Embryonic facial prominence (tissue), 1 donor: ENCODE results near the gene AFG1L.
"Not testable (repeated sequence)": the region's sequence is repeated elsewhere in the genome, so short reads cannot be mapped to it uniquely, and the experiment has no call there.

ENCODE experiments used
- DNase-seq: peaks from one replicate; pipeline ENCODE4 v3.0.0-alpha.2; 2016; ENCODE audit errors: extremely low spot score

Gene AFG1L

DNA sequence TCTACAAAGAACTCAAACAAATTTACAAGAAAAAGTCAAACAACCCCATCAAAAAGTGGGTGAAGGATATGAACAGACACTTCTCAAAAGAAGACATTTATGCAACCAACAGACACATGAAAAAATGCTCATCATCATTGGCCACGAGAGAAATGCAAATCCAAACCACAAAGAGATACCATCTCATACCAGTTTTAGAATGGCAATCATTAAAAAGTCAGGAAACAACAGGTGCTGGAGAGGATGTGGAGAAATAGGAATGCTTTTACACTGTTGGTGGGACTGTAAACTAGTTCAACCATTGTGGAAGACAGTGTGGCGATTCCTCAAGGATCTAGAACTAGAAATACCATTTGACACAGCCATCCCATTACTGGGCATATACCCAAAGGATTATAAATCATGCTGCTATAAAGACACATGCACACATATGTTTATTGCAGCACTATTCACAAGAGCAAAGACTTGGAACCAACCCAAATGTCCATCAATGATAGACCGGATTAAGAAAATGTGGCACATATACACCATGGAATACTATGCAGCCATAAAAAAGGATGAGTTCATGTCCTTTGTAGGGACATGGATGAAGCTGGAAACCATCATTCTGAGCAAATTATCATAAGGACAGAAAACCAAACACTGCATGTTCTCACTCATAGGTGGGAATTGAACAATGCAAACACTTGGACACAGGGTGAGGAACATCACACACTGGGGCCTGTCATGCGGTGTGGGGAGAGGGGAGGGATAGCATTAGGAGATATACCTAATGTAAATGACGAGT, 121.4 kb downstream of the AFG1L start:
- DNase-seq = not testable (repeated sequence)

DNA sequence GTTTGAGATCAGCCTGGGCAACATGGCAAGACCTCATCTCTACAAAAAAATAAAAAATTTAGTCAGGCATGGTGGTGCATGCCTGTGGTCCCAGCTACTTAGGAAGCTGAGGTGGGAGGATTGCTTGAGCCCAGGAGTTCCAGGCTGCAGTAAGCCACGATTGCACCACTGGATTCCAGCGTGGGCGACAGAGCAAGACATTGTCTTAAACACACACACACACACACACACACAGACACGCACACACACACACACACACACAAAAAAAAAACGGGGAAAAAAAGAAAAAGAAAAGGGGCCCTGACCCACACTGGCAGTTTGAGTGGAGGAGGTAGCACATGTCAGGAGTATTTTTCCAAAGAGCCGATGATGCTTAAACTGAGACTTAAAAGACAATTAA, 122.2 kb downstream of the AFG1L start:
- DNase-seq = no peak

- DNase-seq = no peak
Measured at GRCh38 chr6:108419474-108419873, 124.6 kb downstream of the AFG1L start.

- no peak for DNase-seq
Measured at GRCh38 chr6:108419934-108420609, 125.2 kb downstream of the AFG1L start.

- no peak for DNase-seq
Measured at GRCh38 chr6:108421366-108421765, 126.5 kb downstream of the AFG1L start.

DNA sequence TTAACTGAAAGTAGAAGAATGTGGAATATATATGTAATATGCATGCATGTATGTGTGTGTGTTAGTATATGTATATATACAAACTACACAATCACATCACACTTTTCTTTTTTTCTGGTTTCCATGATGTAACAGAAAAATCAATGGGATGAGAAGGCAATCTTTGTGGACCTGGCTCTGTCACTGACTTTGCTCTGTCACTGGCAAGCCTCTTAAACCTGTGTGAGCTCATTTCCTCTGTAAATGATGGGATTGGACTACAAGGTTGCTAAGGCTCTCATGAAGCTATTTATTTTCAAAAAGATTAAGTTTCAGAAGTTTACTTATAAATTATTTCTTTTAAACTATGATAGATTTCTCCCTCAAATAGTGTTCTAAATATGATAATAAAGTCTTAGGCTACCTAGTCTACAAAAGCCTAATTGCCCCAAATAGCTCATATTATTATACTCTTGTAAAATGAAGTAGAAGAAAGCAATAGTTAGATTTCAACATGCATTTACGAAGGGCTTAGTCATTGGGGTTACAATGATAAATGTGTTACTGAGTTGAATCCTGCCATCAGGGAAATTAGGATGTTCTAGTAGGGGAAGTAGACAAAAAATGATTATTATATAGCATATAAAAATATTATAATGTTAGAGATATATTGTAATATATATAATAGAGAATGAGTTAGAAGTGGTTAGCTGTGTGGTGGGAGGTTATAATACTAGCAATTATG, 129.3 kb downstream of the AFG1L start:
- DNase-seq = no peak

DNA sequence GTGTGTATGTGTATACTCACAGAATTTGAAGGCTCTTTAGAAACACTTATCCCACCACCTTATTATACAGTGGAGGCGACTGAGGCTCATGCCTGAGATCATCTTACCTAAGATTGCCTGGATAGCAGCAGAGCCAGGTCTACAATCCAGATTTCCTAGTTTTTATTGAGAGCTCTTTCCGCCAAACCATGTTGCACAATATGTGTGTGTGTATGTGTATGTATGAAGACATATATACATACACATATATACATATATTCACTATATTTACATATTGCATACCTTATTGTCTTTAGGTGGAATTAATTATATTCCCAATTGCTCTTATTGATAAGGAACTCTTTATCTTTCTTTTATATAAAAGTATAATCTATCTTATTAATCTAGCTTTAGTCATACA, 130.6 kb downstream of the AFG1L start:
- DNase-seq = no peak

DNA sequence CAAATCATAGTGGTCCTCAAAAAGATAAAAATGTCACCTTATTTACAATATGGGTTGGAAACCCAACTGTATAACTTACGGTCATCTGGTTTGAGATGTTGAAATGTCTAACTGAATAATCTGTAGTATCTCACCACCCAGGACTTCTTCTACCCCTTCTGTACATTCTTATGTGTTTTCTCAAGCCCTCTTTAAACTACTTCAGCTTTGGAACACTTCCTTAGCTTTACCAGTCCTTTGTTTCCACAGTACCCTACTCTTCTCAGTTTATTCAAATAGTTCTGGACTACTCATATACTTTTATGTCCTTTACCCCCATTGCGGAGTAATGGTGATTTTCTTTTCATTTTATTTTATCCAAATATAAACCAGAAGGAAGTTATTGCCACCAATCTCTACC, 137.3 kb downstream of the AFG1L start:
- no peak for DNase-seq

DNA sequence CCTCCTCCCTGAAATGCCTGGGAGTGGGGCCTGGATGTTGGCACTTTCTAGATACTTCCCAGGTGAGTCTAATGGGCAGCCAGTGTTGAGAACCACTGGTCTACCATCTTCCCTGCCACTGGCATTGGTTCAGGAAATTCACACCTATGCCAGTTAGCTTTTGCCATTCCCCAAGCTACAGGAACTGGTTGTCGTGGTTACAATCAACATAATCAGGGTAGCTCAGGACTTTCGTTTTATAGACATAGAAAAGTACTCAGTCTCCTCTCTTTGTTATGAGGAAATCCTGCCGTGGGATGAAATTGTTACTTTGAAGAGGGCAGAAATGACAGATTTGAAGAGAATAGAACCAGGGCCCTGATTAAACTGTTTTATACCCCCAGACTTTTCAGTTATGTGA, 137.9 kb downstream of the AFG1L start:
- DNase-seq = no peak

GRCh38 chr6:108434222-108434621, 139.4 kb downstream of the AFG1L start:
- DNase-seq = no peak

DNA sequence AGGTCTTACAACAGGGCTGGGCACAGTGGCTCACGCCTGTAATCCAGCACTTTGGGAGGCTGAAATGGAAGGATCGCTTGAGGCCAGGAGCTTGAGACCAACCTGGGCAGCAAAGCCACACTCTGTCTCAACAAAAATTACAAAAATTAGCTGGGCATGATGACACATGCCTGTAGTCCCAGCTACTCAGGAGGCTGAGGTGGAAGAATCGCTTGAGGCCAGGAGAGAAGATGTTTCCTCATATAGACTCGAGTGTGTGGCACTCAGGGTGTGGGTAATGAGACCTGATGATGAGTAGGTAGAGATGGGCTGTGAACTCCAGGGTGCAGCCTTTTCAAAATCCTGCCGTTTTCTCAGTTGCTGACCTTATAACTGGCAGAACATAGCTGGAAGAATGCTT, 140.5 kb downstream of the AFG1L start:
- no peak for DNase-seq

DNA sequence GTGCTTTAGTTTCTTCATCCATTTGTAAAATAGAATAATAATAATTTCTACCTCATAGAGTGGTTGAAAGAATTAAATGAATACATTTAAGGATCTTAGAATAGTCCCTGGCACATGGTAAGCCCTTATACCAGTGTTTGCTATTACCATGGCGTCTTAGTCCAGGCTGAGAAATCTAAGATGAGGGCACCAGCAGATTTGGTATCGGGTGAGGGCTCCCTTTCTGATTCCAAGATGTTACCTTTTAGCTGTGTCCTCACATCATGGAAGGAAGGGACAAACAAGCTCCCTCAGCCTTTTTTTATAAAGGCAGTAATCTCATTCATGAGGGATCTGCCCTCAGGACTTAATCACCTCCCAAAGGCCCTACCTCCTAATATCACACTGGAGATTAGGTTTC, 141.9 kb downstream of the AFG1L start:
- no peak for DNase-seq

GRCh38 chr6:108437821-108438220, 143.0 kb downstream of the AFG1L start:
- no peak for DNase-seq

DNA sequence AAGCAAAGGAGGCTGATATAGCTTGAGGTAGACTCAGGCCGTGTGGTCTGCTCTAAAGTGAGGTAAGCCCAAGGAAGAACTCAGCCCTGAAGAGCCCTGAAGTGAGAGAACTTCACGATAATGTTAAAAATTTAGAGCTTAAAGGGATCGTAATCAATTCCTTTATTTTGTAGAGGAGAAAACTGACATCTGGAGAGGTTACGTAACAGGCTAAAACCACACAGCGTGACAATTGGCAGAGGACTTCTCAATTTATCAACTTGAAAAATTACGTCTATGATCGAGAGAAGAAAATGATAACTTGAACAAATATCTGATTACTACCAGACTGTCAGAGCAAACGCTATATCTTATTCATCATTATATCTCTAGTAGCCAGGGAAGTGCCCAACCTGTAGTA, 144.1 kb downstream of the AFG1L start:
- no peak for DNase-seq

DNA sequence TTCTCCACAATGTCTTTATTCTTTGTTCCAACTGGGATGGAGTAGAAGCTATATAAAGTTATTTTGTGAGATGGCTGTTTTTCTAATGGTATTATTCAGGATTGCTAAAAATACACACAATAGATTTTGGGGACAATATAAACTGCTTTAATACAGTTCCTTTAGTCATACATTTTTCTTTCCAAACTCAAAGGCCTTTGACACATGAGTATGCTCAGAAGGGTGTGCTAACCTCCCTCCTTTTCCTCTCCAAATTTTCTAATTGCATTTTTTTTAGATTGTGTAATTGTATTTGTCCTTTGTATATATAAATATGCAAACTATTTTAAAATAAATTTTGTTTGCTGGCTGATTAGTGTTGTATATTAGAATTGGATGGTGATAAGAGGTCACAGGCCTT, 146.3 kb downstream of the AFG1L start:
- no peak for DNase-seq

DNA sequence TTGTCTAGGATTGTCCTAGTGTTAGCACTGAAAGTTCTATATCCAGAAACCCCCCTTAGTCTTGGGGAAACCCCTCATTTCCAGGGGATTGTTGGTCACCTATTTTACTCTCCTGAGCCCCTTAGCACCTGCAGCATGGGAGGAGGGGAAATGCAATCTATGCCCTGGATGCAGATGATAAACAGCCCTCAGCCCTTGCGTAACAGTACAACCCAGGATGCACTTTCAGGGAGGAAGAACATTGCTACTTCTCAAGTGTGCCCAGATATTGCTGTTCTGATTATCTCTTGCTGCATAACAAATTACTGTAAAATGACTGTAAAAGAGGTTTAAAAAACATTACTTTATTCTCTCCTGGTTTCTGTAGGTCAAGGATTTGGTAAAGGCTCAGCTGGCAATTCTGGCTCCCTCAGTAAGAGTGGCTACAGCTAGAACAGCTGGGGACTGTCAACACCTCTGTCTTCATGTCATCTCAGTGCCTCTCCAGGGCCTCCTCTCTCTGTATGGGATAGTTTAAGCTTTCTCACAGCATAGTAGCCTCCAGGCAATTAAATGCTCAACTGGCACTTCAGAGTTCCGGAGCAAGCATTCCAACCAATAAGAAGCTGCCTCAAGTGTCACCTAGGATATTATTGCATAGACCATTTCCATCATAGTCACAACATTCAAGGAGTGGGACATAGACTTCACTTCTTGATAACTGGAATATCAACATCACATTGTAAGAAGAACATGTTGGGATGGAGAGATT, 148.1 kb downstream of the AFG1L start:
- DNase-seq = no peak

DNA sequence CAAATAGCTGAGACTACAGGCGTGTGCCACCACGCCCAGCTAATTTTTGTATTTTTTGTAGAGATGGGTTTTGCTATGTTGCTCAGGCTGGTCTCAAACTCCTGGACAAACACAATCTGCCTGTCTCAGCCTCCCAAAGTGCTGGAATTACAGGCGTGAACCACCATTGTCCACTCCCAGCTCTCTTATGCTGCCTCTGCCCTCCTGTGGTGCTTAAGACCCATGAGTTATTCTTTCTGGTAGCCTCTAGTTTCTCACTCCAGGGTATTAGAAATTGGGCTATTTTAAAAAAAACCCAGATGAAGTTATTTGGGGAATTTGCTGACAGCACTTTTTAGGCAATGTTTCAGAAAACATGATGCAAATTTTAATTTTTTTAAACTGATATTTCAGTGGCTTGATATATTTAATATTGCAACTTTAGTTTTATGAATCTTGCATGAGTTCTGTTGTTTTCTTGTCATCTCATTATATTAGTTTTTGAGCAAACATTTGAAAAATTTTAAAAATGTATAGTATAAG, 151.8 kb downstream of the AFG1L start:
- DNase-seq = no peak

DNA sequence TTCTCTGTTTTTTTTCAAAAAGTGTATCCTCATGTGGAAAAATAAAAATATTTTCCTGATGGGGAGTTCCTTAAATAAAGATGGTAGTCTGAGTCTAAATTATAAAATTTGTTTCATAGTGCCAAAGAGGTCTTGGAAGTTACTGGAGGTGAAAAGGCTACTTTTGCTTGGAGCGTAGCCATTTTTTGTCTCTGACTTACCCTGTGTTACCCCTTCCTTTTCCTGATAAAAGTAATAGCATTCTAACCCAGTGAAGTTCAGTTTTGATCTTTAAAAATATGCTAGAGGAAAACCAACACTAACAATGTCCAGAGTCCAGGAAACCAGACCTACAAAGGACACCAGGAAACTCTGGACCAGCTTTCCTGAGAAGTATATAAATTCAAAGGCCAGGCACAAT, 153.6 kb downstream of the AFG1L start:
- no peak for DNase-seq

DNA sequence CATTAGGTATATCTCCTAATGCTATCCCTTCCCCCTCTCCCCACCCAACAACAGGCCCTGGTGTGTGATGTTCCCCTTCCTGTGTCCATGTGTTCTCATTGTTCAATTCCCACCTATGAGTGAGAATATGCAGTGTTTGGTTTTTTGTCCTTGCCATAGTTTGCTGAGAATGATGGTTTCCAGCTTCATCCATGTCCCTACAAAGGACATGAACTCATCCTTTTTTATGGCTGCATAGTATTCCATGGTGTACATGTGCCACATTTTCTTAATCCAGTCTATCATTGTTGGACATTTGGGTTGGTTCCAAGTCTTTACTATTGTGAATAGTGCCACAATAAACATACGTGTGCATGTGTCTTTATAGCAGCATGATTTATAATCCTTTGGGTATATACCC, 154.9 kb downstream of the AFG1L start:
- DNase-seq = not testable (repeated sequence)

DNA sequence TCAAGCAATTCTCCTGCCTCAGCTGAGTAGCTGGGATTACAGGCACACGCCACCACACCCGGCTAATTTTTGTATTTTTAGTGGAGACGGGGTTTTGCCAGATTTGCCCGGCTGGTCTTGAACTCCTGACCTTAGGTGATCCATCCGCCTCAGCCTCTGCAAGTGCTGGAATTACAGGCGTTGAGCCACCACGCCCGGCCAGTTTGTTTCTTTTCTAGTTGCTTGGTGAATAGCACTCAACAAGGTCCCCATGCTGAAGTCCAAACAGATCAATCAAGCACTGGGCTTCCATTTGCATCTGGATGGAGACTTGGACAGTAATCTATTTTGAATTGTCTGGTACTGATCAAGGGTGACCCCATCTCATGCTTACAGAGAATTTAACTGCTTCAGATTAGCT, 157.0 kb downstream of the AFG1L start:
- DNase-seq = no peak

- DNase-seq = no peak
Measured at GRCh38 chr6:108452711-108453195, 157.9 kb downstream of the AFG1L start.
